ENCODE measurements around the gene FSTL3. TPM values are rescaled to one million over a fixed set of nuclear protein-coding genes. Genes with fewer than 3 reads are reported as not detected.
"Not testable (repeated sequence)": the region's sequence is repeated elsewhere in the genome, so short reads cannot be mapped to it uniquely, and the experiment has no call there.

FSTL3 gene
- total RNA-seq, 1 experiment from 2014 or later: 6.8 TPM

DNA sequence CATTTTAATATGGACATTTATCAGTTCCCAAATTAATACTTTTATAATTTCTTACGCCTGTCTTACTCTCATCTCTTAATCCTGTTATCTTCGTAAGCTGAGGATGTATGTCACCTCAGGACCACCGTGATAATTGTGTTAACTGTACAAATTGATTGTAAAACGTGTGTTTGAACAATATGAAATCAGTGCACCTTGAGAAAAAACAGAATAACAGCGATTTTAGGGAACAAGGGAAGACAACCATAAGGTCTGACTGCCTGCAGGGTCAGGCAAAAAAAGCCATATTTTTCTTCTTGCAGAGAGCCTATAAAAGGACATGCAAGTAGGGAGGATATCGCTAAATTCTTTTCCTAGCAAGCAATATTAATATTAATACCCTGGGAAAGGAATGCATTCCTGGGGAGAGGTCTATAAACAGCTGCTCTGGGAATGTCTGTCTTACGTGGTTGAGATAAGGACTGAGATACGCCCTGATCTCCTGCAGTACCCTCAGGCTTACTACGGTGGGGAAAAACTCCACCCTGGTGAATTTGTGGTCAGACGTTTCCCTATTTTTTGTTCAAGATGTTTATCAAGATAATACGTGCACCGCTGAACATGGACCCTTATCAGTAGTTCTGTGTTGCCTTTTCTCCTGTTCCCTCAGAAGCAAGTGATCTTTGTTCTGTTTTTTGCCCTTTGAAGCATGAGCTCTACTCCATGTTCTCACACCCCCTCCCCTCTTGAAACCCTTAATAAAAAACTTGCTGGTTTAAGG, 7.3 kb upstream of the FSTL3 start:
- not testable (repeated sequence) for H2AFZ ChIP-seq (ENCODE audit: low read length); H4K8ac ChIP-seq (replicated peaks; ENCODE audit: insufficient read length, low read depth, low read length); DNase-seq; H3K4ac ChIP-seq (ENCODE audit: low read depth, low read length); H2AK5ac ChIP-seq (ENCODE audit: insufficient read length, low read length); H3K36me3 Mint-ChIP-seq (ENCODE audit: insufficient read depth in 1 of 3, low read depth in 3 of 3); H3K23ac ChIP-seq (ENCODE audit: insufficient read length, low read depth, low read length); H4K20me1 ChIP-seq (ENCODE audit: control insufficient read depth, insufficient read depth, insufficient read length); H3K27me3 ChIP-seq (ENCODE audit: insufficient read depth, low read length); H3K4me3 Mint-ChIP-seq; H2BK20ac ChIP-seq (ENCODE audit: low read depth, low read length, poor library complexity, severe bottlenecking); H2BK5ac ChIP-seq (ENCODE audit: insufficient read length, low read length); H4K5ac ChIP-seq (ENCODE audit: insufficient read length, low read depth, low read length); H3K23me2 ChIP-seq (ENCODE audit: insufficient read length, low read depth, low read length, poor library complexity, severe bottlenecking); H3K9me3 ChIP-seq (ENCODE audit: control insufficient read depth, low read depth, low read length); H3K27ac ChIP-seq (ENCODE audit: insufficient read length, low read depth, low read length); H3K14ac ChIP-seq (ENCODE audit: insufficient read depth, low read length); H3K56ac ChIP-seq (ENCODE audit: insufficient read length, low read depth, low read length); H3K4me1 ChIP-seq (ENCODE audit: insufficient read depth, low read length); H3K79me1 ChIP-seq (ENCODE audit: insufficient read depth, low read depth, low read length, poor library complexity, severe bottlenecking); H2BK12ac ChIP-seq (ENCODE audit: insufficient read length, low read depth, low read length); H3K4me1 Mint-ChIP-seq; H3K18ac ChIP-seq (ENCODE audit: insufficient read length, low read depth, low read length); H2BK120ac ChIP-seq (ENCODE audit: low read depth, low read length, poor library complexity, severe bottlenecking); H3K27ac Mint-ChIP-seq; H3K4me2 ChIP-seq (ENCODE audit: insufficient read depth, insufficient read length, low read length); H2BK15ac ChIP-seq (ENCODE audit: low read depth, low read length); H3K79me2 ChIP-seq (ENCODE audit: insufficient read depth, low read length); H4K91ac ChIP-seq (ENCODE audit: insufficient read length, low read depth, low read length); H3T11ph ChIP-seq (ENCODE audit: low read length); H3K9ac ChIP-seq (ENCODE audit: extremely low read depth, insufficient read length, low read length)
- Mint-ChIP-seq H3K27me3 (ENCODE audit: low read depth) (peaks cover 46% of the 10 kb centered on the region), H3K9me3 (peaks cover 10 to 14% of the 10 kb centered on the region in 2 experiments)
- no CpG with 5 or more reads among the region's 12 CpGs for WGBS (ENCODE audit: extremely low coverage, insufficient read length, low lambda C conversion rate)

Measured in H9 (cell line).